ENCODE measurements around the gene ACTL7A. TPM values are rescaled to one million over a fixed set of nuclear protein-coding genes. Genes with fewer than 3 reads are reported as not detected.

Gene ACTL7A
- total and polyA plus RNA-seq, 2 of the 13 experiments (the other 11 are each of a cell fraction or from before 2014, with no cell fraction given): not detected

GRCh38 chr9:108889649-108890067, 27.6 kb downstream of the ACTL7A start (continued):
- TF ChIP-seq MLLT10 (CRISPR knock-in tag; IDR thresholded peaks at IDR 0.05) (no peak), TBX3 (IDR thresholded peaks at IDR 0.05; ENCODE audit: borderline replicate concordance) (no peak), KDM6A (CRISPR knock-in tag; IDR thresholded peaks at IDR 0.05; ENCODE audit: low read depth) (no peak), ZNF460 (CRISPR knock-in tag; IDR thresholded peaks at IDR 0.05; ENCODE audit: borderline replicate concordance) (no peak), FOXP1 (IDR thresholded peaks at IDR 0.05) (no peak), FOXP1 (CRISPR knock-in tag; IDR thresholded peaks at IDR 0.05) (peak; percentile 63; the same call in 1 of the 2 replicates), HMG20B (CRISPR knock-in tag; conservative IDR thresholded peaks at IDR 0.05) (no peak), JARID2 (CRISPR knock-in tag; IDR thresholded peaks at IDR 0.05; ENCODE audit: insufficient replicate concordance) (no peak), ZNF251 (CRISPR knock-in tag; IDR thresholded peaks at IDR 0.05) (no peak), NRL (CRISPR knock-in tag; IDR thresholded peaks at IDR 0.05; ENCODE audit: borderline replicate concordance) (no peak), ZSCAN25 (CRISPR knock-in tag; IDR thresholded peaks at IDR 0.05) (no peak), SNAPC5 (CRISPR knock-in tag; IDR thresholded peaks at IDR 0.05; ENCODE audit: borderline replicate concordance) (no peak), ZNF432 (CRISPR knock-in tag; IDR thresholded peaks at IDR 0.05; ENCODE audit: borderline replicate concordance) (no peak), EEA1 (CRISPR knock-in tag; IDR thresholded peaks at IDR 0.05; ENCODE audit: borderline replicate concordance) (no peak), ZNF768 (CRISPR knock-in tag; IDR thresholded peaks at IDR 0.05) (no peak), ZNF333 (CRISPR knock-in tag; IDR thresholded peaks at IDR 0.05; ENCODE audit: borderline replicate concordance) (no peak), BRD4 (CRISPR knock-in tag; IDR thresholded peaks at IDR 0.05) (0 out of 2 replicates have a peak, but pooled peaks have one; percentile 14), ZNF136 (CRISPR knock-in tag; IDR thresholded peaks at IDR 0.05; ENCODE audit: low read depth) (no peak), ZSCAN31 (CRISPR knock-in tag; IDR thresholded peaks at IDR 0.05; ENCODE audit: low read depth) (no peak), CHD4 (IDR thresholded peaks at IDR 0.05; ENCODE audit: borderline replicate concordance, low read length) (no peak), ZBTB38 (CRISPR knock-in tag; IDR thresholded peaks at IDR 0.05) (no peak), MAFF (IDR thresholded peaks at IDR 0.05; ENCODE audit: low read depth, low read length) (no peak), ISL2 (CRISPR knock-in tag; IDR thresholded peaks at IDR 0.05) (peak; percentile 93), FOXK1 (CRISPR knock-in tag; IDR thresholded peaks at IDR 0.05; ENCODE audit: borderline replicate concordance, low read depth) (no peak), SMYD3 (CRISPR knock-in tag; IDR thresholded peaks at IDR 0.05) (no peak), YEATS2 (CRISPR knock-in tag; IDR thresholded peaks at IDR 0.05; ENCODE audit: borderline replicate concordance) (no peak; the same call in 1 of the 2 replicates), NFE2L2 (IDR thresholded peaks at IDR 0.05; ENCODE audit: low read length) (no peak), ZNF816 (CRISPR knock-in tag; IDR thresholded peaks at IDR 0.05; ENCODE audit: borderline replicate concordance) (no peak), ZNF75D (CRISPR knock-in tag; IDR thresholded peaks at IDR 0.05; ENCODE audit: borderline replicate concordance) (no peak)
- TF ChIP-seq, protein P1, sequence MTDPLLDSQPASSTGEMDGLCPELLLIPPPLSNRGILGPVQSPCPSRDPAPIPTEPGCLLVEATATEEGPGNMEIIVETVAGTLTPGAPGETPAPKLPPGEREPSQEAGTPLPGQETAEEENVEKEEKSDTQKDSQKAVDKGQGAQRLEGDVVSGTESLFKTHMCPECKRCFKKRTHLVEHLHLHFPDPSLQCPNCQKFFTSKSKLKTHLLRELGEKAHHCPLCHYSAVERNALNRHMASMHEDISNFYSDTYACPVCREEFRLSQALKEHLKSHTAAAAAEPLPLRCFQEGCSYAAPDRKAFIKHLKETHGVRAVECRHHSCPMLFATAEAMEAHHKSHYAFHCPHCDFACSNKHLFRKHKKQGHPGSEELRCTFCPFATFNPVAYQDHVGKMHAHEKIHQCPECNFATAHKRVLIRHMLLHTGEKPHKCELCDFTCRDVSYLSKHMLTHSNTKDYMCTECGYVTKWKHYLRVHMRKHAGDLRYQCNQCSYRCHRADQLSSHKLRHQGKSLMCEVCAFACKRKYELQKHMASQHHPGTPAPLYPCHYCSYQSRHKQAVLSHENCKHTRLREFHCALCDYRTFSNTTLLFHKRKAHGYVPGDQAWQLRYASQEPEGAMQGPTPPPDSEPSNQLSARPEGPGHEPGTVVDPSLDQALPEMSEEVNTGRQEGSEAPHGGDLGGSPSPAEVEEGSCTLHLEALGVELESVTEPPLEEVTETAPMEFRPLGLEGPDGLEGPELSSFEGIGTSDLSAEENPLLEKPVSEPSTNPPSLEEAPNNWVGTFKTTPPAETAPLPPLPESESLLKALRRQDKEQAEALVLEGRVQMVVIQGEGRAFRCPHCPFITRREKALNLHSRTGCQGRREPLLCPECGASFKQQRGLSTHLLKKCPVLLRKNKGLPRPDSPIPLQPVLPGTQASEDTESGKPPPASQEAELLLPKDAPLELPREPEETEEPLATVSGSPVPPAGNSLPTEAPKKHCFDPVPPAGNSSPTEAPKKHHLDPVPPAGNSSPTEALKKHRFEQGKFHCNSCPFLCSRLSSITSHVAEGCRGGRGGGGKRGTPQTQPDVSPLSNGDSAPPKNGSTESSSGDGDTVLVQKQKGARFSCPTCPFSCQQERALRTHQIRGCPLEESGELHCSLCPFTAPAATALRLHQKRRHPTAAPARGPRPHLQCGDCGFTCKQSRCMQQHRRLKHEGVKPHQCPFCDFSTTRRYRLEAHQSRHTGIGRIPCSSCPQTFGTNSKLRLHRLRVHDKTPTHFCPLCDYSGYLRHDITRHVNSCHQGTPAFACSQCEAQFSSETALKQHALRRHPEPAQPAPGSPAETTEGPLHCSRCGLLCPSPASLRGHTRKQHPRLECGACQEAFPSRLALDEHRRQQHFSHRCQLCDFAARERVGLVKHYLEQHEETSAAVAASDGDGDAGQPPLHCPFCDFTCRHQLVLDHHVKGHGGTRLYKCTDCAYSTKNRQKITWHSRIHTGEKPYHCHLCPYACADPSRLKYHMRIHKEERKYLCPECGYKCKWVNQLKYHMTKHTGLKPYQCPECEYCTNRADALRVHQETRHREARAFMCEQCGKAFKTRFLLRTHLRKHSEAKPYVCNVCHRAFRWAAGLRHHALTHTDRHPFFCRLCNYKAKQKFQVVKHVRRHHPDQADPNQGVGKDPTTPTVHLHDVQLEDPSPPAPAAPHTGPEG (CRISPR knock-in tag; IDR thresholded peaks at IDR 0.05): no peak

Data from HepG2 (cell line).